ENCODE measurements around the gene BRICD5.

The BRICD5 gene

GRCh38 chr16:2163211-2163881 lies 47.3 kb downstream of the BRICD5 start:
- no peak for DNase-seq (ENCODE audit: low spot score)

GRCh38 chr16:2162676-2163118 lies 48.0 kb downstream of the BRICD5 start:
- no peak for DNase-seq (ENCODE audit: low spot score)

GRCh38 chr16:2161911-2162310 lies 48.8 kb downstream of the BRICD5 start:
- DNase-seq (ENCODE audit: low spot score) = no peak

DNA sequence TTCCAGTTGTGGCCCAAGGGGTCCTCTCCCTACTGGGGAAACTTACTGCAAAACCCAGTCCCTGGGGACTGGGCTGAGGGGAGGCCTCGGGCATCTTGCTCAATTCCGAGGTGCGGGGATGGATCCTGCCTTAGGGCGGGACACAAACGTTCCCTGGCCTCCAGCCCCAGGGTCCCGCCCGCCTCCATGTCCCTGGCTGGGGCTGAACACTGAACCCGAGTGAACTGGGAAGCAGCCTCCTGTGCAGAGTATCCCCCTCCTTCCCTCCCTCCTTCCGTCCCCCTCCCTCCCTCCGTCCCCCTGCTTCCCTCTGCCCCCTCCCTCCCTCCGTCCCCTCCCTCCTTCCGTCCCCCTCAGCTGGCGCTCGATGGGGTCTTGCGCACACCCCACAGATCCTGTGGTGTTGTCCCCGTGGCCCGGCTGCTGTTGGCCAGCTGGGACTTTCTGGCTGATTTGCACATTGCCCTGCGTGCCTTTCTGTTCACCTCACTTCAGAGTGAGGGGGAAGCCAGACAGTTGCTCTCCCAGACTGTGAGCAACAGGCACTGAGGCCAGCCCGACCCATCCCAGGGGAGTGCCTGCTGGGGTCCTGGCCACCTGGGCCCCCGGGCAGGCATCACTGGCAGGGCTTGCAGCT lies 49.6 kb downstream of the BRICD5 start:
- DNase-seq (ENCODE audit: low spot score) = no peak

Measured in globus pallidus (tissue), 1 donor.